Measurements from ENCODE around the gene KRT76.

The KRT76 gene

DNA sequence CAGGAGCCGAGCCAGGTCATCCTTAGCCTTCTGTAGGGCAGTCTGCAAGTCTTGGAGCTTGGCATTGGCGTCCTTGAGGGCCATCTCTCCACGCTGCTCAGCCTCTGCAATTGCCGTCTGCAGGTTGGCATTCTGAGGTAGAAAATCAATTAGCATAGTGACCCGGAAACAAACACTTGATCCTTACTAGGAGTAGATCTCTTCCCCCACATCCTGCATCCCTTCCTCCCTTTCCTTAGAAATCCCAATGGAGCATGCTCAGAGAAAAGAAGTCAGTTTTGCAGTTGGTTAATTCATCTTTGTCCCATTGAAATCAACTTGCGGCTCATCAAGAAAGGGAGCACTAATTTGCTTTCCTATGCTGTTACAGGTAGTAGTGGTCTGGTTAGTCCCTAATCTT is 6.1 kb downstream of the KRT76 start:
- CTCF ChIA-PET: no interaction called here
- DNase-seq (ENCODE audit: low read depth, low spot score): no peak
- POLR2A ChIA-PET: no interaction called here
- TF ChIP-seq CTCF (IDR thresholded peaks at IDR 0.05; ENCODE audit: insufficient read depth, low read length, missing control alignments): no peak
- H3K4me3 ChIP-seq (ENCODE audit: low read depth, low read length): no peak overlapping the region

DNA sequence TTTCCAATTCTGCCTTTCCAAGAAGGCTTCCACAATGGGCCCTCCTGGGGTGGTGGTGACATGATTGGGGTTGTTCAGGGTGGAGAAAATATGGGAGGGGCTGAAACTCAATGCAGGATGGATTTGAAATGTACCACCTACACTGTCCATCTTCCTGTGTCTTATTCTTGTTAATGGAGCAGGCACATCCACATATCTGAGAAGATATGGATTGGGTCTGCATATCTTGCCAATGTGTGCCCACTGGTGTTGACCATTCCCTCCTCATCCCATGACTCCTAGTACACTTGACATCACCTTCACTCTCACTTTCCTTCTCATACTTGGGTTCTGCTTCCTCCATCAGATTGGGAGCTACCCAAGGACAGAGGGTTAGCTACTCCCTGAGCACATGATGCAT is 7.2 kb downstream of the KRT76 start:
- POLR2A ChIA-PET: no interaction called here
- H3K4me3 ChIP-seq (ENCODE audit: low read depth, low read length): no peak overlapping the region
- CTCF ChIA-PET: no interaction called here
- no peak for DNase-seq (ENCODE audit: low read depth, low spot score)
- TF ChIP-seq CTCF (IDR thresholded peaks at IDR 0.05; ENCODE audit: insufficient read depth, low read length, missing control alignments): no peak

DNA sequence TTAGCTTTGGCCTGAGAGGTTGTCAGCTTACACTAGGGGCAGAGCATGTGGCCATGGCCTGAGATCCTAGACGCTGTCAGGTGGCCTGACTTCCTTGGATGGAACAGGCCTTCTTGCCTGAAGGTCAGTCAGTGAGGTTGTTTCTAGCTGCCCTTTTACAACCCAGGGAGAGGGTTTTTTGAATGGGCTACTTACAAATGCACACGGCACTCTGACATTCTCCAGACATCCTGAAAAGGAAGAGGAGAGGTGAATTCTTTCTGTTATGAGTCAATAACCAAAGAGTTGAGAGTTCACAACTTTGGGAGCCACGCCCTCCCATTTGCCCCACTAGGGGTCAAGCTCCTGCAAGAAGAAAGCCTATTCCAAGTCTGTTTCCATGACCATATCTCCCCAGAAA is 7.8 kb downstream of the KRT76 start:
- ChIA-PET CTCF (interaction anchor here (1.7 kb wide), 1 partner anchor 397 kb away, joined by 4 read pairs; no protein-coding TSS in a partner anchor), POLR2A (no interaction called here)
- no peak overlapping the region for H3K4me3 ChIP-seq (ENCODE audit: low read depth, low read length)
- no peak for TF ChIP-seq CTCF (IDR thresholded peaks at IDR 0.05; ENCODE audit: insufficient read depth, low read length, missing control alignments)
- no peak for DNase-seq (ENCODE audit: low read depth, low spot score)

GRCh38 chr12:52768479-52769200 is 8.5 kb downstream of the KRT76 start:
- no peak overlapping the region for H3K4me3 ChIP-seq (ENCODE audit: low read depth, low read length)
- no peak for DNase-seq (ENCODE audit: low read depth, low spot score)
- ChIA-PET CTCF (interaction anchor here (1.7 kb wide), 1 partner anchor 396 kb away, joined by 4 read pairs; no protein-coding TSS in a partner anchor), POLR2A (no interaction called here)
- TF ChIP-seq CTCF (IDR thresholded peaks at IDR 0.05; ENCODE audit: insufficient read depth, low read length, missing control alignments): no peak

DNA sequence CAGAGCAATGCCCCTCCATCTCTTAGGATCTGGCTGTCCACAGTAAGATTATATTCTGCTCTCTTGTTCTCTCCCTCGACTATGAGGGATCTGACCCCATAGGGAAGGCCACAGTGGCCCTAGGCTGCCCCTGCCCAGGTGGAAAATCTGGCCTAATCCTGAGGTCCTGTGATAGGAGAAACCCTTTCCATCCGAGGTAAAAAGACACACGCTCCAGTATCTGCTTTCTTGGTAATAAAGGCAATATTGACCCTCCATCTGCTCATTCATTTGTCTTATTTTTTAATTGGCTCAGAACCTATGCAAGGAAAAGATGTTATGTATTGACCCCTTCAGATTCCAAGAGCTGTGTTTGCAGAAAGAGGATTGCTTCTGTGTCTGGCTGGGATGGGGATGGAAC is 9.7 kb downstream of the KRT76 start:
- H3K4me3 ChIP-seq (ENCODE audit: low read depth, low read length): no peak overlapping the region
- DNase-seq (ENCODE audit: low read depth, low spot score): no peak
- ChIA-PET CTCF (interaction anchor here (1.7 kb wide), 1 partner anchor 395 kb away, joined by 4 read pairs; no protein-coding TSS in a partner anchor), POLR2A (no interaction called here)
- TF ChIP-seq CTCF (IDR thresholded peaks at IDR 0.05; ENCODE audit: insufficient read depth, low read length, missing control alignments): no peak

DNA sequence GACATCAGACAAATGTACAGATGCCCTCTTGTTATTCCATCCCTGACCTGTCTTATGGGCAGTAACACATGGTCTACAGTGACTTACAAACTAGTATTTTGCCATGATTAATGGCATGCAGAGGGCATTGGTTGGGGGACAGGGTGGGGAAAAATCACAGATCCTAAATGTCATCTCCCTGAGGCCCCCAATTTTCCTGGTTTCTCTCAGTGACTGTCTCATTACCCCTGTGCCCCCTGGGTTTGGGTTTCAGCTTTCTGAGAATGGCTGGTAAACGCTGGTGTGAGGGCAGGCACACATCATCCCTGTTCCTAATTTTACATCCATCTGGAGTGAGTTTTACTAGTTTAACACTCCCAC is 10.1 kb downstream of the KRT76 start:
- no peak overlapping the region for H3K4me3 ChIP-seq (ENCODE audit: low read depth, low read length)
- POLR2A ChIA-PET: no interaction called here
- CTCF ChIA-PET: no interaction called here
- no peak for DNase-seq (ENCODE audit: low read depth, low spot score)
- TF ChIP-seq CTCF (IDR thresholded peaks at IDR 0.05; ENCODE audit: insufficient read depth, low read length, missing control alignments): no peak
